ENCODE data around the gene KLHL25. TPM values are rescaled to one million over a fixed set of nuclear protein-coding genes. Genes with fewer than 3 reads are reported as not detected.

The KLHL25 gene
- total and polyA plus RNA-seq, 2 of the 13 experiments (the other 11 are each of a cell fraction or from before 2014, with no cell fraction given): 3.7 to 8.2 TPM

- no TSS peak for BruUV-seq (replicated peaks)
- POLR2A ChIA-PET: no interaction called here
- no peaks in the 10 kb centered on the region for H3K4me1 ChIP-seq (ENCODE audit: insufficient read depth, low read length)
- DNase-seq (ENCODE audit: low spot score) (no peak), ATAC-seq (no peak), FAIRE-seq (no peak)
- in situ Hi-C loops (cut with HindIII; ENCODE audit: extremely low pct_ligation_motif_present, low pct_unique_long_range_greater_than_20kb): no loop called here
- intact Hi-C loops (cut with micrococcal nuclease; ENCODE audit: unreplicated experiment): no loop called here
- TF ChIP-seq ZNF670 (CRISPR knock-in tag; IDR thresholded peaks at IDR 0.05; ENCODE audit: borderline replicate concordance) (no peak), ZNF552 (CRISPR knock-in tag; IDR thresholded peaks at IDR 0.05; ENCODE audit: borderline replicate concordance) (no peak), ZNF850 (CRISPR knock-in tag; conservative IDR thresholded peaks at IDR 0.05) (no peak), ZZZ3 (CRISPR knock-in tag; IDR thresholded peaks at IDR 0.05; ENCODE audit: borderline replicate concordance) (no peak), MEIS1 (CRISPR knock-in tag; IDR thresholded peaks at IDR 0.05; ENCODE audit: borderline replicate concordance) (no peak), ZNF772 (CRISPR knock-in tag; IDR thresholded peaks at IDR 0.05) (no peak), AKAP8 (CRISPR knock-in tag; IDR thresholded peaks at IDR 0.05) (no peak), XBP1 (CRISPR knock-in tag; IDR thresholded peaks at IDR 0.05) (no peak), ARNTL (CRISPR knock-in tag; IDR thresholded peaks at IDR 0.05) (no peak)
- TF ChIP-seq, protein P1, sequence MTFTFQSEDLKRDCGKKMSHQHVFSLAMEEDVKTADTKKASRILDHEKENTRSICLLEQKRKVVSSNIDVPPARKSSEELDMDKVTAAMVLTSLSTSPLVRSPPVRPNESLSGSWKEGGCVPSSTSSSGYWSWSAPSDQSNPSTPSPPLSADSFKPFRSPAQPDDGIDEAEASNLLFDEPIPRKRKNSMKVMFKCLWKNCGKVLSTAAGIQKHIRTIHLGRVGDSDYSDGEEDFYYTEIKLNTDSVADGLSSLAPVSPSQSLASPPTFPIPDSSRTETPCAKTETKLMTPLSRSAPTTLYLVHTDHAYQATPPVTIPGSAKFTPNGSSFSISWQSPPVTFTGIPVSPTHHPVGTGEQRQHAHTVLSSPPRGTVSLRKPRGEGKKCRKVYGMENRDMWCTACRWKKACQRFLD (CRISPR knock-in tag; IDR thresholded peaks at IDR 0.05; ENCODE audit: borderline replicate concordance): no peak
- TF ChIP-seq, protein P2, sequence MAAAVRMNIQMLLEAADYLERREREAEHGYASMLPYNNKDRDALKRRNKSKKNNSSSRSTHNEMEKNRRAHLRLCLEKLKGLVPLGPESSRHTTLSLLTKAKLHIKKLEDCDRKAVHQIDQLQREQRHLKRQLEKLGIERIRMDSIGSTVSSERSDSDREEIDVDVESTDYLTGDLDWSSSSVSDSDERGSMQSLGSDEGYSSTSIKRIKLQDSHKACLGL (CRISPR knock-in tag; IDR thresholded peaks at IDR 0.05): no peak
- TF ChIP-seq, protein P3, sequence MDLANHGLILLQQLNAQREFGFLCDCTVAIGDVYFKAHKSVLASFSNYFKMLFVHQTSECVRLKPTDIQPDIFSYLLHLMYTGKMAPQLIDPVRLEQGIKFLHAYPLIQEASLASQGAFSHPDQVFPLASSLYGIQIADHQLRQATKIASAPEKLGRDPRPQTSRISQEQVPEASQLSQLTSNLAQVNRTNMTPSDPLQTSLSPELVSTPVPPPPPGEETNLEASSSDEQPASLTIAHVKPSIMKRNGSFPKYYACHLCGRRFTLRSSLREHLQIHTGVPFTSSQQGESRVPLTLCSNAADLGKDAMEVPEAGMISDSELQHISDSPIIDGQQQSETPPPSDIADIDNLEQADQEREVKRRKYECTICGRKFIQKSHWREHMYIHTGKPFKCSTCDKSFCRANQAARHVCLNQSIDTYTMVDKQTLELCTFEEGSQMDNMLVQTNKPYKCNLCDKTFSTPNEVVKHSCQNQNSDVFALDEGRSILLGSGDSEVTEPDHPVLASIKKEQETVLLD (CRISPR knock-in tag; IDR thresholded peaks at IDR 0.05; ENCODE audit: low read depth): no peak
- TF ChIP-seq, protein P4, sequence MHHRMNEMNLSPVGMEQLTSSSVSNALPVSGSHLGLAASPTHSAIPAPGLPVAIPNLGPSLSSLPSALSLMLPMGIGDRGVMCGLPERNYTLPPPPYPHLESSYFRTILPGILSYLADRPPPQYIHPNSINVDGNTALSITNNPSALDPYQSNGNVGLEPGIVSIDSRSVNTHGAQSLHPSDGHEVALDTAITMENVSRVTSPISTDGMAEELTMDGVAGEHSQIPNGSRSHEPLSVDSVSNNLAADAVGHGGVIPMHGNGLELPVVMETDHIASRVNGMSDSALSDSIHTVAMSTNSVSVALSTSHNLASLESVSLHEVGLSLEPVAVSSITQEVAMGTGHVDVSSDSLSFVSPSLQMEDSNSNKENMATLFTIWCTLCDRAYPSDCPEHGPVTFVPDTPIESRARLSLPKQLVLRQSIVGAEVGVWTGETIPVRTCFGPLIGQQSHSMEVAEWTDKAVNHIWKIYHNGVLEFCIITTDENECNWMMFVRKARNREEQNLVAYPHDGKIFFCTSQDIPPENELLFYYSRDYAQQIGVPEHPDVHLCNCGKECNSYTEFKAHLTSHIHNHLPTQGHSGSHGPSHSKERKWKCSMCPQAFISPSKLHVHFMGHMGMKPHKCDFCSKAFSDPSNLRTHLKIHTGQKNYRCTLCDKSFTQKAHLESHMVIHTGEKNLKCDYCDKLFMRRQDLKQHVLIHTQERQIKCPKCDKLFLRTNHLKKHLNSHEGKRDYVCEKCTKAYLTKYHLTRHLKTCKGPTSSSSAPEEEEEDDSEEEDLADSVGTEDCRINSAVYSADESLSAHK (CRISPR knock-in tag; IDR thresholded peaks at IDR 0.05; ENCODE audit: borderline replicate concordance): no peak
- TF ChIP-seq, protein P5, sequence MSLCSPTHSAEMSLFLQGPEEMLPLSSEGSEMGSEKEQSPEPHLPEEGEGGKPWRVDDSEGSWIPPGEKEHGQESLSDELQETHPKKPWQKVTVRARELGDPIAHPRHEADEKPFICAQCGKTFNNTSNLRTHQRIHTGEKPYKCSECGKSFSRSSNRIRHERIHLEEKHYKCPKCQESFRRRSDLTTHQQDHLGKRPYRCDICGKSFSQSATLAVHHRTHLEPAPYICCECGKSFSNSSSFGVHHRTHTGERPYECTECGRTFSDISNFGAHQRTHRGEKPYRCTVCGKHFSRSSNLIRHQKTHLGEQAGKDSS (CRISPR knock-in tag; IDR thresholded peaks at IDR 0.05; ENCODE audit: borderline replicate concordance, low read depth): no peak
- no peaks in the 10 kb centered on the region for H3K79me2 ChIP-seq (ENCODE audit: insufficient read depth, low read length)
- no peaks in the 10 kb centered on the region for H3K27me3 ChIP-seq (ENCODE audit: control insufficient read depth in 1 of 2, insufficient read depth in 2 of 2, low read length in 2 of 2)
- no peak overlapping the region for H3K27ac ChIP-seq (ENCODE audit: extremely low read length, insufficient read depth, low read length)
- CTCF ChIA-PET (ENCODE audit: low intra/inter-chr PET ratio, low total read pairs): no interaction called here
- H4K20me1 ChIP-seq (ENCODE audit: insufficient read depth, low read length): no peaks in the 10 kb centered on the region; the same call in 1 of the 2 replicates
- H3K4me3 ChIP-seq (replicated peaks in 1 of 3; ENCODE audit: insufficient read depth in 1 of 3, low read depth in 2 of 3, low read length in 3 of 3): no peak overlapping the region
- 95% methylated on average over 14 of the region's 14 CpGs for WGBS (ENCODE audit: low lambda C conversion rate)
- H2AFZ ChIP-seq (ENCODE audit: low read length): no peak overlapping the region
- H3K9me3 ChIP-seq (ENCODE audit: low read length): no peaks in the 10 kb centered on the region
- no peak overlapping the region for H3K9ac ChIP-seq (ENCODE audit: insufficient read depth, low read depth, low read length)
- no peak overlapping the region for H3K4me2 ChIP-seq (ENCODE audit: low read depth, low read length)
- peaks cover 15 to 57% of the 10 kb centered on the region in 2 experiments for H3K36me3 ChIP-seq (replicated peaks in 1 of 2; ENCODE audit: control insufficient read depth in 1 of 2, insufficient read depth in 2 of 2, low read length in 2 of 2)
Observed at GRCh38 chr15:85743392-85744055, 51.2 kb downstream of the KLHL25 start.

Measured in HepG2 (cell line).